Cardiac fibroblast (primary cell): ENCODE data around the gene CDC42EP2.
A peak's percentile ranks its signal among the peaks of the same experiment; 100 is the strongest.

Source experiments
- DNase-seq, 2 donors: peaks; one replicate each; pipeline versions ENCODE4 v3.0.0 to v3.0.0-alpha.2; 2010; ENCODE audit warnings: low read depth in 2 of 2
- H3K4me3 ChIP-seq, 2 donors: replicated peaks in 1 of 2; 1 replicate in 1 of 2; 2 replicates in 1 of 2; pipeline ENCODE4 v1.5.1; 2011; ENCODE audit warnings: low read depth in 2 of 2, low read length in 2 of 2, mild to moderate bottlenecking in 2 of 2, moderate library complexity in 1 of 2
- CTCF ChIP-seq: IDR thresholded peaks from one replicate; pipeline ENCODE4 v1.5.1; 2011; ENCODE audit warnings: low read depth, mild to moderate bottlenecking, low read length, inconsistent platforms

The CDC42EP2 gene, protein sequence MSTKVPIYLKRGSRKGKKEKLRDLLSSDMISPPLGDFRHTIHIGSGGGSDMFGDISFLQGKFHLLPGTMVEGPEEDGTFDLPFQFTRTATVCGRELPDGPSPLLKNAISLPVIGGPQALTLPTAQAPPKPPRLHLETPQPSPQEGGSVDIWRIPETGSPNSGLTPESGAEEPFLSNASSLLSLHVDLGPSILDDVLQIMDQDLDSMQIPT

GRCh38 chr11:65314501-65315203 lies at the start of gene CDC42EP2:
TSS of gene CDC42EP2 (plus strand) at chr11:65314866. CDS start at chr11:65320899, 6,033 bp downstream.
- peak within 1 kb of the TSS; percentile 97 to 100 for H3K4me3 ChIP-seq
- peak; percentile 86 to 92 for DNase-seq
- no peak for TF ChIP-seq CTCF

DNA sequence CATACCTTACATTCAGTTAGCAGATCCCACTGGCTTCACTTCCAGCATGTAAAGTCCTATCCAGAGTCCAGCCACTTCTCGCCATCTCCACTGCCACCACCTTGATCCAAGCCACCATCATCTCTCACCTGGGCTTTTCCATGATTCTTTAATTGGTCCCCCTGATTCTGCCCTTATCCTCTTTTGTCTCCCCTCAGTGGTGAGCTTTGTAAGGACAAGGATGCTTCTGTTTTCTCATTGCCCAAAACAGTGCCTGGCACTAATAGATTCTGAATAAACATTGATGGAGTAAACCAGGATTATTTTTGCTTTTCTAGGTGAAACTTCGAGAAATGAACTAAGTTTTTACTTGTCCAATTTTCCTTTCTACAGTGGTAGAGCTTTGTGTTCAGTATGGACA lies 48.5 kb upstream of the CDC42EP2 start:
- no peak for DNase-seq

DNA sequence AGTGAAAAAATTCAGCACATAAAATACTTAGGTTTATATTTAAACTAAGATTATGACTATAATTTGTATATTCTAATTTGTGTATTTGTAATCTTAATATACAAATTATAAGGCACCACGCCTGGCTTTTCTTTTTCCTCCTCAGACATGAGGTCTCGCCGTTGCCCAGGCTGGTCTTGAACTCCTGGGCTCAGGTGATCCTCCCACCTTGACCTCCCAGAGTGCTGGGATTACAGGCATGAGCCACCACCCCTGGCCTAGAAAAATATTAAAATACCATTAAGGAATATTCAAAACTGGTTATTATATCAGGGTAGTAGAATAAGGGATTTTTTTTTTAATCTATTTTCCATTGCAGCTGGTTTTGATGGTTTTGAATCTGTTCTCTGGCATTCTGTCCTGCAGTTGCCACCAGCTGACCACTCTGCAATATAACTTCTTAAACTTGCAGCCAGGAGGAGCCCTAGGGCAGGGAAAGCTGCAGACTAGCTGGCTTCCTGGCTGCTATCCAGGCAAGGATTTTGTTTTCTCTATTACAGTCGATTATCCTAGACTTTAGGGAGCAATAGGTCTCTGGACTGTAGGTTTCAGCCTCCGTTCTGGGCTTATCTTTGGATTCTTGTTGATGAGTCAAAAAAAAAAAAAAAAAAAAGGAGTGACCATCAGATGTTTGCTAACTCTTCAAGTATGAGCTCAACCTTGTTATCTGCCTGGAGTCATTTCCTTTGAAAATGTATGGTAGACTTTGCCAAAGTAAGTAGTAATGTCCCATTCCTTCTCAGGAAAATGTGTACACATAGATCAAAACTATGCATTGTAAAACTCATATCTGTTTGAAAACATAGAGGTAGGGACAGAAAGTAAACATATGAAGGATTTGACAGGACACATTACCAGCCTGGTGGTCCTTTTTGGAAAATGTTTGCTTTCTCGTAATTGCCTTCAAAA lies 39.7 kb upstream of the CDC42EP2 start:
- TF ChIP-seq CTCF: peak; percentile 71
- DNase-seq: peak; percentile 99
- no peak overlapping the region for H3K4me3 ChIP-seq

More for the DNA sequence above, 48.5 kb upstream of the CDC42EP2 start:
- TF ChIP-seq CTCF: peak; percentile 48
- no peak overlapping the region for H3K4me3 ChIP-seq

- H3K4me3 ChIP-seq: no peak overlapping the region
- no peak for TF ChIP-seq CTCF
- DNase-seq: no peak
These were observed 38.8 kb upstream of the CDC42EP2 start for GRCh38 chr11:65275906-65276305.

- H3K4me3 ChIP-seq: no peak overlapping the region
- TF ChIP-seq CTCF: no peak
- no peak for DNase-seq
These were observed 36.9 kb upstream of the CDC42EP2 start for GRCh38 chr11:65277631-65278277.

DNA sequence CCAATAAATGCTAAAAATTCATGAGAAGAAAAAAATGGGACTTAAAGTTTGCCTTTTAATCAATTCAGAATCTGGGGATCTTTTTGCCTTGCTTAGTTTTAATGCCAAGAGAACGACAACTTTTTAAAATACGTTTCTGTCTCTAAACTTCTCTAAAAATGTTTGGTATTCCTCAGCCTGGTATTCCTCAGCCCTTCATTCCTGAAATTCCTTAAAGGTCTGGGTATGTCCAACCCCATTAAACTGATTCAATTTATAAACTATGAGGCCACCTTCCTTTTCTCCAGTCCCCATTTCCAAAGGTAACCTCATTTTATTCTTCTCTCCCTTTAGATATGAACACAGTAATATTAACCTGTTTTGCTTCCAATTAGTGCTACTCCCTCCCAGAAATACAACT lies 36.3 kb upstream of the CDC42EP2 start:
- DNase-seq: peak in 1 of 2 donors; percentile 35
- no peak for TF ChIP-seq CTCF
- H3K4me3 ChIP-seq: no peak overlapping the region
